Measurements from ENCODE around the gene RNF38.

DNA sequence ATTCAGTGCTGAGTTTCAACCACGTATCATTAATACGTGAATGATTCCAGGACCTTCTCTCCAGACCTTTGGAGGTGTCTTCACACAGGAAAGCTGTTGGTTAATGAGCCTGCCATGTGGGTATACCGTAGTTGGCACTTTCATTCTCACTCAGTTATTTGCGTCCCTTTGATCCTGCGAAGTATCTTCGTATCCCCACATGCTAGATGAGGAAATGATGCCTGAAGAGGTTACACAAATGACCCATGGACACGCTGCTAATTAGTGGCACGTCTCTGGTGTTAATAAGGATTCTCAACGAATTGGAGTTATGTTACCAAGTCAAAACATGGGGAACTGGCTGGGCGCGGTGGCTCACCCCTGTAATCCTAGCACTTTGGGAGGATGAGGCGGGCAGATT is 76.1 kb downstream of the RNF38 start:
- TF ChIP-seq, protein P1, sequence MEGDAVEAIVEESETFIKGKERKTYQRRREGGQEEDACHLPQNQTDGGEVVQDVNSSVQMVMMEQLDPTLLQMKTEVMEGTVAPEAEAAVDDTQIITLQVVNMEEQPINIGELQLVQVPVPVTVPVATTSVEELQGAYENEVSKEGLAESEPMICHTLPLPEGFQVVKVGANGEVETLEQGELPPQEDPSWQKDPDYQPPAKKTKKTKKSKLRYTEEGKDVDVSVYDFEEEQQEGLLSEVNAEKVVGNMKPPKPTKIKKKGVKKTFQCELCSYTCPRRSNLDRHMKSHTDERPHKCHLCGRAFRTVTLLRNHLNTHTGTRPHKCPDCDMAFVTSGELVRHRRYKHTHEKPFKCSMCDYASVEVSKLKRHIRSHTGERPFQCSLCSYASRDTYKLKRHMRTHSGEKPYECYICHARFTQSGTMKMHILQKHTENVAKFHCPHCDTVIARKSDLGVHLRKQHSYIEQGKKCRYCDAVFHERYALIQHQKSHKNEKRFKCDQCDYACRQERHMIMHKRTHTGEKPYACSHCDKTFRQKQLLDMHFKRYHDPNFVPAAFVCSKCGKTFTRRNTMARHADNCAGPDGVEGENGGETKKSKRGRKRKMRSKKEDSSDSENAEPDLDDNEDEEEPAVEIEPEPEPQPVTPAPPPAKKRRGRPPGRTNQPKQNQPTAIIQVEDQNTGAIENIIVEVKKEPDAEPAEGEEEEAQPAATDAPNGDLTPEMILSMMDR (IDR thresholded peaks at IDR 0.05): no peak
- TF ChIP-seq EP300 (IDR thresholded peaks at IDR 0.05) (no peak), POLR2AphosphoS5 (IDR thresholded peaks at IDR 0.05) (no peak), POLR2A (IDR thresholded peaks at IDR 0.05; ENCODE audit: low read depth) (no peak)
